ENCODE data around the gene OXCT1. TPM values are rescaled to one million over a fixed set of nuclear protein-coding genes. Genes with fewer than 3 reads are reported as not detected.

OXCT1 gene
- total and polyA plus RNA-seq, 2 donors from 2014 or later, result 20.5 to 42.7 TPM

DNA sequence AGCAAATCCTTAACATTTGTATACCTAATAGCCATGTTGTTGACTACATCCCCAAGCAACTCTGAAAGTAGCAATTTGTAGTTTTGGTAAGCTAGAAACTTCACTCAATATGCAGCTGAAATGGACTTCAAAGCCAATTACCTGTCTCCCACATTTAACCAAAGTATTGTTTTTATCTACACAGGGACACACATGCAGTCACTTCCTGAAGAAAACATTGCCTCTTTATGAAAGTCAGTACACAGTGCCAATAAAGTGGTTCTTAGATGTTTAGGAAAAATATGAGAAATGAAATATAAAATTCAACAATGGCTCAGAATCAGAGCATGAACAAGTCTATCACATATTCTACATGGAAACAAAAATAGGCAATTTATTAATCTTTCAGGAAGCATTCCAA, 49.2 kb downstream of the OXCT1 start:
- Histone ChIP-seq H3K27me3 (ENCODE audit: control insufficient read depth, insufficient read depth, low read length) (no peaks in the 10 kb centered on the region), H3K9ac (ENCODE audit: low read length in 3 of 3) (no peak overlapping the region), H3K9me3 (ENCODE audit: control insufficient read depth in 2 of 3, insufficient read depth in 1 of 3, low read length in 3 of 3) (no peaks in the 10 kb centered on the region), H3K27ac (ENCODE audit: low read depth in 2 of 2, low read length in 2 of 2) (no peak overlapping the region), H3K36me3 (ENCODE audit: control insufficient read depth in 2 of 3, insufficient read depth in 3 of 3, low read length in 3 of 3) (no peaks in the 10 kb centered on the region), H3K4me3 (ENCODE audit: low read length in 3 of 3) (no peak overlapping the region), H3K4me1 (ENCODE audit: control insufficient read depth in 2 of 3, insufficient read depth in 2 of 3, low read depth in 1 of 3, low read length in 3 of 3) (peaks cover 0 to 3% (median 0%) of the 10 kb centered on the region in 3 donors)
- no peak for FAIRE-seq
- no peak for DNase-seq
- intact Hi-C loops (cut with DNase I), result no loop called here
- TF ChIP-seq, protein P1, sequence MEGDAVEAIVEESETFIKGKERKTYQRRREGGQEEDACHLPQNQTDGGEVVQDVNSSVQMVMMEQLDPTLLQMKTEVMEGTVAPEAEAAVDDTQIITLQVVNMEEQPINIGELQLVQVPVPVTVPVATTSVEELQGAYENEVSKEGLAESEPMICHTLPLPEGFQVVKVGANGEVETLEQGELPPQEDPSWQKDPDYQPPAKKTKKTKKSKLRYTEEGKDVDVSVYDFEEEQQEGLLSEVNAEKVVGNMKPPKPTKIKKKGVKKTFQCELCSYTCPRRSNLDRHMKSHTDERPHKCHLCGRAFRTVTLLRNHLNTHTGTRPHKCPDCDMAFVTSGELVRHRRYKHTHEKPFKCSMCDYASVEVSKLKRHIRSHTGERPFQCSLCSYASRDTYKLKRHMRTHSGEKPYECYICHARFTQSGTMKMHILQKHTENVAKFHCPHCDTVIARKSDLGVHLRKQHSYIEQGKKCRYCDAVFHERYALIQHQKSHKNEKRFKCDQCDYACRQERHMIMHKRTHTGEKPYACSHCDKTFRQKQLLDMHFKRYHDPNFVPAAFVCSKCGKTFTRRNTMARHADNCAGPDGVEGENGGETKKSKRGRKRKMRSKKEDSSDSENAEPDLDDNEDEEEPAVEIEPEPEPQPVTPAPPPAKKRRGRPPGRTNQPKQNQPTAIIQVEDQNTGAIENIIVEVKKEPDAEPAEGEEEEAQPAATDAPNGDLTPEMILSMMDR (IDR thresholded peaks at IDR 0.05; ENCODE audit: borderline replicate concordance, extremely low read depth, insufficient read depth), result no peak

DNA sequence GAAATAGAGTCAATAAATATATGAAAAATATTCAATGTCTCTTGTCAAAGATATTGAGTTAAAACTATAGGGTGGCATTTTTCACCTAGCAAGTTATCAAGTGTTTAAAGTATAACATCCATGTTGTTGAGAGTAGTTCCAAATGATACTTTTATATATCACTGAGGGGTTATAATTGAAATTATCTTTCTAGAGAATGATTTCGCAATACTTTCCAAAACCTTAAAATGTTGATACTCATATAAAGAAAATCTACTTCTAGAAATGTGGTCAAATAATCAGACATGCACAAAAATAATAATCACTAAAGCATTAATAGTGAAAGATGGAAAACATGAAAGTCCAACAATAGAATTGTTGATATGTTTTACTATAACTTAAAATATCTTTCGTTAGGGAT, 50.1 kb downstream of the OXCT1 start:
- Histone ChIP-seq H3K4me1 (ENCODE audit: control insufficient read depth in 2 of 3, insufficient read depth in 2 of 3, low read depth in 1 of 3, low read length in 3 of 3) (peaks cover 0 to 3% (median 0%) of the 10 kb centered on the region in 3 donors), H3K4me3 (ENCODE audit: low read length in 3 of 3) (no peak overlapping the region), H3K9ac (ENCODE audit: low read length in 3 of 3) (no peak overlapping the region), H3K27me3 (ENCODE audit: control insufficient read depth, insufficient read depth, low read length) (no peaks in the 10 kb centered on the region), H3K27ac (ENCODE audit: low read depth in 2 of 2, low read length in 2 of 2) (no peak overlapping the region), H3K36me3 (ENCODE audit: control insufficient read depth in 2 of 3, insufficient read depth in 3 of 3, low read length in 3 of 3) (no peaks in the 10 kb centered on the region), H3K9me3 (ENCODE audit: control insufficient read depth in 2 of 3, insufficient read depth in 1 of 3, low read length in 3 of 3) (no peaks in the 10 kb centered on the region)
- intact Hi-C loops (cut with DNase I), result no loop called here
- TF ChIP-seq, protein P1 (IDR thresholded peaks at IDR 0.05; ENCODE audit: borderline replicate concordance, extremely low read depth, insufficient read depth), result no peak
- FAIRE-seq (no peak), DNase-seq (no peak)

DNA sequence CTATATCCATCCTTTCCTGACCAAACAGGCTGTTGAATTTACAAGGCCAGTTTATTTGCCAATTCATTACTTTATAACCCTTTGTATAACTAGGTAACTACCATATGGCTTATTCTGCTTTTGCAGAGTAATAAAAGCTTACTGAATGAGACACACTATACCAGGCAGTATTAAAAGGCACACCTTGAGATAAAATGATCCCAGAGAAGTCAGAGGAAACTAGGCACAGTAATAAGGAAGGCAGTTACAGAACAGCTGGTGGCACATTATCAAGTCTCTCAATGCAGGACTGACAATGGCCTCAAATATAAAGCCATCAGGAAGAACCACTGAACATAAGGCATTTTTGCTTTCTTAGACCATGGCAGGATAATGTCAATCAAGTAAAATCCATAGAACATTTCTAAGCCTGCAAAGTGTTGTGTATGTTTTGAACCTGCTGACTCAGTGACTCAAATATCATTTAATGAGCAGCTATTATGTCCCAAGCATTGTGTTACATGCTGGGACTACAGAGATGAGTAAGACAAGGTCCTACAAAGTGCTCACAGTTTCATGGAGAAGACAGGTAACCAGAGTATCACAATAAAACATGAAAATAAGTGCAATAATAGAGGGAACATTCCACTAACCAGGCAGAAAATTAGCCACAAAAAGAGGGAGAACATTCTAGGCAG, 52.5 kb downstream of the OXCT1 start:
- TF ChIP-seq, protein P1 (IDR thresholded peaks at IDR 0.05; ENCODE audit: borderline replicate concordance, extremely low read depth, insufficient read depth), result no peak
- DNase-seq (no peak), FAIRE-seq (no peak)
- H3K4me3 ChIP-seq (ENCODE audit: low read length in 3 of 3), result no peak overlapping the region
- no peak overlapping the region for H3K9ac ChIP-seq (ENCODE audit: low read length in 3 of 3)
- H3K36me3 ChIP-seq (ENCODE audit: control insufficient read depth in 2 of 3, insufficient read depth in 3 of 3, low read length in 3 of 3), result no peaks in the 10 kb centered on the region
- H3K4me1 ChIP-seq (ENCODE audit: control insufficient read depth in 2 of 3, insufficient read depth in 2 of 3, low read depth in 1 of 3, low read length in 3 of 3), result no peaks in the 10 kb centered on the region
- intact Hi-C loops (cut with DNase I), result no loop called here
- H3K27ac ChIP-seq (ENCODE audit: low read depth in 2 of 2, low read length in 2 of 2), result no peak overlapping the region
- no peaks in the 10 kb centered on the region for H3K9me3 ChIP-seq (ENCODE audit: control insufficient read depth in 2 of 3, insufficient read depth in 1 of 3, low read length in 3 of 3)
- no peaks in the 10 kb centered on the region for H3K27me3 ChIP-seq (ENCODE audit: control insufficient read depth, insufficient read depth, low read length)
